ENCODE data around the gene SARS2. TPM values are rescaled to one million over a fixed set of nuclear protein-coding genes. Genes with fewer than 3 reads are reported as not detected.
A peak's percentile ranks its signal among the peaks of the same experiment; 100 is the strongest.
"Not testable (repeated sequence)": the region's sequence is repeated elsewhere in the genome, so short reads cannot be mapped to it uniquely, and the experiment has no call there.

Gene SARS2
- 18.4 and 20.8 TPM in 2 replicates for total RNA-seq (2014; rRNA removed; shearing (Covaris generic); ENCODE audit: low replicate concordance)

GRCh38 chr19:38929929-38930775 lies at the start of gene SARS2:
Gene SARS2, minus strand, starts transcription at chr19:38930763. Its CDS starts 27 bp downstream, at chr19:38930736.
- peaks cover 69% of the 10 kb centered on the region for H3K36me3 ChIP-seq
- DNase-seq, result peak; percentile 91
- H3K4me3 ChIP-seq, result peak within 1 kb of the TSS; percentile 73
- no peaks in the 10 kb centered on the region for H3K27me3 ChIP-seq
- peaks cover 5% of the 10 kb centered on the region; the same call in 1 of the 2 replicates for H3K9me3 ChIP-seq

GRCh38 chr19:38979812-38980211 lies 49.2 kb upstream of the SARS2 start:
- no peaks in the 10 kb centered on the region for H3K9me3 ChIP-seq
- H3K36me3 ChIP-seq, result no peaks in the 10 kb centered on the region
- no peaks in the 10 kb centered on the region for H3K27me3 ChIP-seq
- H3K4me3 ChIP-seq, result no peak overlapping the region
- no peak for DNase-seq

- no peaks in the 10 kb centered on the region for H3K9me3 ChIP-seq
- peaks cover under 1% of the 10 kb centered on the region; the same call in 1 of the 2 replicates for H3K36me3 ChIP-seq
- DNase-seq, result peak; percentile 10
- no peaks in the 10 kb centered on the region for H3K27me3 ChIP-seq
- H3K4me3 ChIP-seq, result no peak overlapping the region
Measured at GRCh38 chr19:38978326-38978689, 47.7 kb upstream of the SARS2 start.

- Histone ChIP-seq H3K36me3 (peaks cover 6% of the 10 kb centered on the region; the same call in 1 of the 2 replicates), H3K4me3 (no peak overlapping the region)
- peak; percentile 79 for DNase-seq
Measured at GRCh38 chr19:38977445-38978325, 47.1 kb upstream of the SARS2 start.

GRCh38 chr19:38975861-38976271 lies 45.3 kb upstream of the SARS2 start:
- Histone ChIP-seq H3K9me3 (no peaks in the 10 kb centered on the region), H3K27me3 (no peaks in the 10 kb centered on the region), H3K36me3 (peaks cover 11% of the 10 kb centered on the region), H3K4me3 (peak overlapping the region; percentile 70)
- no peak for DNase-seq

More at GRCh38 chr19:38977445-38978325, 47.1 kb upstream of the SARS2 start:
- no peaks in the 10 kb centered on the region for H3K27me3 ChIP-seq
- H3K9me3 ChIP-seq, result no peaks in the 10 kb centered on the region

GRCh38 chr19:38975214-38975860 lies 44.8 kb upstream of the SARS2 start, which contains the start of gene FBXO17:
Gene FBXO17, minus strand, starts transcription at chr19:38975742. Its CDS starts 25,423 bp downstream, at chr19:38950319.
- no peaks in the 10 kb centered on the region for H3K27me3 ChIP-seq
- peak; percentile 87 for DNase-seq

GRCh38 chr19:38974624-38975213 lies 44.2 kb upstream of the SARS2 start:
- Histone ChIP-seq H3K4me3 (peak overlapping the region; percentile 70), H3K27me3 (no peaks in the 10 kb centered on the region), H3K9me3 (no peaks in the 10 kb centered on the region), H3K36me3 (peaks cover 11% of the 10 kb centered on the region)
- DNase-seq, result peak; percentile 37

More at GRCh38 chr19:38975214-38975860, 44.8 kb upstream of the SARS2 start, which contains the start of gene FBXO17:
- Histone ChIP-seq H3K9me3 (no peaks in the 10 kb centered on the region), H3K36me3 (peaks cover 11% of the 10 kb centered on the region), H3K4me3 (peak within 1 kb of the TSS; percentile 70)

GRCh38 chr19:38971672-38972071 lies 41.1 kb upstream of the SARS2 start:
- no peaks in the 10 kb centered on the region for H3K9me3 ChIP-seq
- H3K36me3 ChIP-seq, result peaks cover 18% of the 10 kb centered on the region
- H3K27me3 ChIP-seq, result no peaks in the 10 kb centered on the region
- no peak for DNase-seq
- H3K4me3 ChIP-seq, result no peak overlapping the region

GRCh38 chr19:38970664-38971532 lies 40.3 kb upstream of the SARS2 start:
- Histone ChIP-seq H3K27me3 (no peaks in the 10 kb centered on the region), H3K4me3 (no peak overlapping the region), H3K9me3 (no peaks in the 10 kb centered on the region), H3K36me3 (peaks cover 24% of the 10 kb centered on the region)
- DNase-seq, result peak; percentile 29

GRCh38 chr19:38966149-38966548 lies 35.6 kb upstream of the SARS2 start:
- H3K36me3 ChIP-seq, result peaks cover 30% of the 10 kb centered on the region
- not testable (repeated sequence) for H3K27me3 ChIP-seq, H3K9me3 ChIP-seq, DNase-seq, H3K4me3 ChIP-seq

- H3K9me3 ChIP-seq, result no peaks in the 10 kb centered on the region
- H3K36me3 ChIP-seq, result peaks cover 29% of the 10 kb centered on the region
- H3K4me3 ChIP-seq, result no peak overlapping the region
- DNase-seq, result no peak
- H3K27me3 ChIP-seq, result no peaks in the 10 kb centered on the region
Measured at GRCh38 chr19:38964738-38965137, 34.2 kb upstream of the SARS2 start.

GRCh38 chr19:38959618-38960017 lies 29.1 kb upstream of the SARS2 start:
- Histone ChIP-seq H3K4me3 (no peak overlapping the region), H3K36me3 (peaks cover 20% of the 10 kb centered on the region), H3K27me3 (no peaks in the 10 kb centered on the region), H3K9me3 (no peaks in the 10 kb centered on the region)
- no peak for DNase-seq

- DNase-seq, result no peak
- Histone ChIP-seq H3K4me3 (no peak overlapping the region), H3K36me3 (peaks cover 14% of the 10 kb centered on the region), H3K27me3 (no peaks in the 10 kb centered on the region), H3K9me3 (no peaks in the 10 kb centered on the region)
Measured at GRCh38 chr19:38958301-38958700, 27.7 kb upstream of the SARS2 start.

GRCh38 chr19:38956264-38956663 lies 25.7 kb upstream of the SARS2 start:
- Histone ChIP-seq H3K4me3 (no peak overlapping the region), H3K36me3 (peaks cover 17% of the 10 kb centered on the region), H3K27me3 (no peaks in the 10 kb centered on the region), H3K9me3 (no peaks in the 10 kb centered on the region)
- no peak for DNase-seq

- Histone ChIP-seq H3K27me3 (no peaks in the 10 kb centered on the region), H3K4me3 (no peak overlapping the region), H3K9me3 (no peaks in the 10 kb centered on the region), H3K36me3 (peaks cover 22% of the 10 kb centered on the region)
- DNase-seq, result no peak
Measured at GRCh38 chr19:38953677-38954076, 23.1 kb upstream of the SARS2 start.
